ENCODE data around the gene DEFB128.

Gene DEFB128

DNA sequence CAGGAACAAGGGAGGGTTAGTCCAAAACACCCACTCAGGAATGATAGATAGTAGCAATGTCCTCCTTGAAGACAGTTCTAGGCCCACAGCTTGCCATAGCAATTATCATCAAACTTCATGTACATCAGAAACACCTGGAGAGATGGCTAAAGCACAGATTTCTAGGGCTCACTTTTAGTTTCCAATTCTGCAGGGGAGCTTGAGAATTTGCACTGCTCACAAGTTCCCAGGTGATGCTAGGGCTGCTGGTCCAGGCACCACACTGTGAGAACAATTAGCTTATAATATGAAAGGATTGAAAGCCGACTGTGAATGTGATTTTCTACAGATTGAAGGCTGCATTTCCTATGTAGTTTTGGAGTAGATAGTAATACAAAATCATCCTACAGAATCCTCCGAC is 43.6 kb downstream of the DEFB128 start:
- DNase-seq, result no peak

DNA sequence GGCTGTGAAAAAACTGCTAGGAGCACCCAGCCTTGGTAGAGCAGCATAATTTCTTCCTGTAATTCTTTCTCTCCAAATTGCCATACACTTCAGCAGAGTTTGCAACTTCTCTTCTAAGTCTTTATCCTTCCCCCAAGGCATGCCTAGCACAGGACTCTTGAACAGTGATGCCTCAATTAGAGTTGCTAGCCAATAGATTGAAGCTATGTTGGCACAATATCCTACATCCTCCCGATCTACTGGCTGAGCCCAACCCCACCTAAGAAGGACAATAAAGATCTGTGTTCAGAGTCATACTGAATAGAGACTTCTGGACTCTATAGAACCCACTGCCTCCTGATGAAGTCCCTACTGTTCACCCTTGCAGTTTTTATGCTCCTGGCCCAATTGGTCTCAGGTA is 47.2 kb downstream of the DEFB128 start, which contains the start of gene DEFB126:
Gene DEFB126, plus strand, starts transcription at position 301 of the 400 bp plus-strand sequence. Its CDS starts 39 bp downstream, at position 340.
- DNase-seq, result no peak

Measured in midbrain (tissue), 1 donor.